GM21367 (cell line): ENCODE measurements around the gene APOH.

Source experiments
- ATAC-seq: cut with Tn5 transposase; IDR thresholded peaks from one replicate; pipeline ENCODE4 v1.9.1; 2021; ENCODE audit not compliant: unreplicated experiment

APOH gene

GRCh38 chr17:66198242-66198641, 31.0 kb downstream of the APOH start:
- no peak for ATAC-seq

- no peak for ATAC-seq
These were observed 36.9 kb downstream of the APOH start for GRCh38 chr17:66192378-66192687.

GRCh38 chr17:66191593-66192377, 37.4 kb downstream of the APOH start, which contains the start of gene CEP112:
Gene CEP112, minus strand, starts transcription at chr17:66192133.
- peak; percentile 67 for ATAC-seq

DNA sequence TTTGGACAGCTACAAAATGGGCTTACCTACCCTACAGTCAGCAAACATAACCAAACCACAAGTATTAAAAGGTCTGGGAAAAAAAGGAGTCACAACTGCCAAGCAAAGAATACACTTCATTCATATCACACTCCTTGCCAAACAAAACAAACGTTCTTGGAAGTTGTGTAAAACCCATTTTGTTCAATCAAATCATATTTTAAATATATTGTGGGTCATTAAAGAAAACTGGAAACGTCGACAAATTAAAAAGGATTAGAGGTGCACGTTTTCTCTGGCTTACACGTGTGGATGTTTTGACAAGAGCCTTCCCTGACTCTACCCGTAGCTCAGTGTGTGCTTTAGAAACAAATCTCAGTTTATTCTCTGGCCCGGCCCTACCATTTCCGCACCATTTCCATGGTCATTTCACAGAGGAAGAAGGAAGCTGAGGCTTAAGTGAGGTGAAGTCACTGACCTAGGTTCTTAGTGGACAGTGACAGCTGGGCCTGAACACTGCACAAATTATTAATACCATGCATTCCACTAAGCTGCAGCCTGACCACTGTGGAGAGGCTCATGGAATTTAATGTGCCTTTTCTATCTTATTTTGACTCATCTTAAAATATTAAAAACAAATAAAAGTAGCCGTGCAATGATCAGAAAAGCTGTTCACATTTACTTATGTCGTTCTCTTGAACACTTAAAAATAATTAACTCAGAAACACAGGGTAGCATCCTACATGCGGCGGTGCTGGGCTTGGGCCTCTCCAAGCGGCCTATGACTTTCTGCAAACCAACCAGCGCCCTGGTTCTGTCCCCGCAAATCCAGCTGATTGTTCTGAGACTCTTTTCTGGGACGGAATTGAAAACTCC, 38.2 kb downstream of the APOH start:
- no peak for ATAC-seq

DNA sequence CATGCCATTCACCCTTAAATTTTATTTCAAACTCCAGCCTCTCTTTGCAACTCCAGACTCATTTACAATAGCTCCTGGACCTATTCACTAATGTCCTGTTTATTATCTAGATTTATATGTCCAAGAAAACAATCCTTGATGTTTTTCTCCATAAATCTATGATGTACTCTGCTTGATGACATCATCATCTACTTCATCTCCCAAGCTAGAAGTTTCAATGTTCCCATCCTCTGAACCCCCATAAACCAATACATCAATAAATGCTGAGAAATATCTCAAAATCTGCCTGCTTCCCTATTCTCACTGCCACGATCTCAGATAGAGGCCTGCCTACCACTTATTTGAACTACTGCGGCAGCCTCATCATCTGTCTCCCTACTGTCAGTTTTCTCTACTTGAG, 41.5 kb downstream of the APOH start:
- ATAC-seq: no peak

DNA sequence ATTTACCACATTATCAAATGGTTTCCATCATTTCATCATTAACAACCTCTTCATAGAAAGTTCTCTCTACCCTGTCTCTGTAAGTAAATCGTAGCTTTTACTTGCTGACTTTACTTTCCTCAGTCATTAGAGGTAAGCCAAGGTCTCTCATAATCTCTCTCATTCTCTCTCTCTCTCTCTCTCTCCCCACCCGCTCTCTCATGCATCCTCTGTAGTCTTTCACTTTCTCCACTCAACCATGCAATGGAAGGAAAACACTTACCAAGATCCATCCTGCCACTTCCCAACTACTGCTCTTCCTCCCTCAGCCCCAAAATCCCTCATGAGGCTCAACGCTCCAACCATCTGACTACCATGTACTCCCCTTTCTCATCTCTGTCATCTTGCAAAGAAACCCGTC, 43.4 kb downstream of the APOH start:
- ATAC-seq: no peak

DNA sequence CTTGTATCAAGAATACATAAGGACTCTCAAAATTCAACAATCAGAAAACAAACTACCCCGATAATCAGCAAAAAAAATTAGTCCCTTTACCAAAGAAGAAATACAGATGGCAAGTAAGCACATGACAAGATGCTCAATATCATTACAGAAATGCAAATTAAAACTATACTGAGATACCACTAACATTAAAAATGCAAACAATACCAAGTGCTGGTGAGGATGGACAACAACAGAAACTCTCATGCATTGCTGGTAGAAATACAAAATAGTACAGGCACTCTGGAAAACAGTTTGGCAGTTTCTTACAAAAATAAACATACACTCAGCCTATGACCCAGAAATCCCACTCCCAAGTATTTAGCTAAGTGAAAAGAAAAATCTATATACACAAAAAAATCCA, 44.8 kb downstream of the APOH start:
- ATAC-seq: no peak

DNA sequence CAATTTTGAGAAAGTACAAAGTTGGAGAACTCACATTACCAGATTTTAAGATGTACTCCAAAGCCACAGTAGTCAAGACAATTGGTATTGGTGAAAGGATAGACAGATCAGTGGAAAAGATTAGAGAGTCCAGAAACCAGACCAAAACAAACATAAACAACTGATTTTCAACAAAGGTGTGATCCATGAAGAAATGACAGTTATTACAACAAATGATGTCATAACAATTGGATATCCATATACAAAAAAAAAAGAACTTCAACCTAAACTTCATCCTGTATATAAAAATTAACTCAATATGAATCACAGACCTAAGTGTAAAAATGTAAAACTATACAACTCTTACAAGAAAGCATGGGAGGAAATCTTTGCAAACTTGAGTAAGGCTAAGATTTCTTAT, 45.7 kb downstream of the APOH start:
- ATAC-seq: no peak

GRCh38 chr17:66178642-66179041, 50.6 kb downstream of the APOH start:
- ATAC-seq: no peak

DNA sequence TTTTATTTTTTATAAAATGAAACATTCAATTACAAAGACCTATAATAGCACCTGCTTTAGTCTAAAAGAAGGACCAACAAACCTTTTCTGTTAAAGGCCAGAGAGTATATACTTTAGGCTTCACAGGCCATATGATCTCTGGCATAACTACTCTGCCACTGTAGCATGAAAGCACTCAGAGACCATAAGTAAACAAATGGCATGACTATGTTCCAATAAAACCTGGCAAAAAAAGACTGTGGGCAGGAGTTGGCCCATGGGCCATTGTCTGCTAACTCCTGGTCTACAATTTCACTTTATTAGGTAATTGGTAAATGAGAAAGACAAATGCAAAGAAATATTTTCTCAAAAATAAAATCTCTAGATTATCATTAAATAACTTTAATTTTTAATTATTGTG, 52.2 kb downstream of the APOH start:
- ATAC-seq: no peak

- no peak for ATAC-seq
These were observed 53.3 kb downstream of the APOH start for GRCh38 chr17:66175892-66176291.

DNA sequence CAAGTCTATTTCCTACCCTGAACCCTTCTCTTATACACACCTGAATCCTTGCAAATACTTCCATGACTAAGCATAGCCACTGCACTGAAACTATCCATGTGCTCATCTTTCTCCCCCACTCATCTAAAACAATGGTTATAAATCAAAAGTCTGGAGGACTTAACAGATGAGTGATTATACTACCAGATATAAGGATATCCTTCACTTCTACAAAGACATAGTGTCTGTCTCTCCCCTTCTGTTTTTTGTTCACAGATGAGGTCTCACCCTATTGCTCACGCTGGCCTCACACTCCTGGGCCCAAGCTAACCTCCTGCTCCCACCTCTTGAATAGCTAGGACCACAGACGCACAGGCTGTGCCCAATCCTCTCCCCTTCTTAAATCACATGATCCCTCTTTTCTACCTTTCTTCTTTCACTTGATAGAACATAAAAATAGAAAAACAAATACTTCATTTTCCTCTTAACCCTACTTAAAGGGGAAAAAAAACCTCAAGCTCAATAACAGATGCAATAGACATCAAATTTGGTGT, 56.5 kb downstream of the APOH start:
- ATAC-seq: no peak

DNA sequence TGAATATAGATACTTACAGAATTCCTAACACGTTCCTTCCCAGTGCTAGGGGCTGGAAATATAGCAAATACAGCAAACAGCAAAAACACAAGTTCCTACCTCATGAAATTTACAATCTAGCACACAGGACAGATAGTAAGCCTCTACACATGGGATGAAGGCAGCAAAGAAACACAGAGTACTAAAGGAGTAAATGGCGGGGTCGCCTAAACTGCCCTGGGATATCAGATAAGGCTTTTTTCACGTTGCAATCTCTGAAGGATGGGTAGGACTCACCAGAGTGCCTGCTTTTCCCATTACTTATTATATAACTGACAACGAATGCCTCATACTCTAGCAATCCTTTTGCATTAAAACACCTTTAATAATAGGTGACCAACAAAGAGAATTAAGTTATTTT, 57.1 kb downstream of the APOH start:
- ATAC-seq: no peak

GRCh38 chr17:66171692-66172091, 57.5 kb downstream of the APOH start:
- no peak for ATAC-seq

- no peak for ATAC-seq
These were observed 58.0 kb downstream of the APOH start for GRCh38 chr17:66171172-66171571.

DNA sequence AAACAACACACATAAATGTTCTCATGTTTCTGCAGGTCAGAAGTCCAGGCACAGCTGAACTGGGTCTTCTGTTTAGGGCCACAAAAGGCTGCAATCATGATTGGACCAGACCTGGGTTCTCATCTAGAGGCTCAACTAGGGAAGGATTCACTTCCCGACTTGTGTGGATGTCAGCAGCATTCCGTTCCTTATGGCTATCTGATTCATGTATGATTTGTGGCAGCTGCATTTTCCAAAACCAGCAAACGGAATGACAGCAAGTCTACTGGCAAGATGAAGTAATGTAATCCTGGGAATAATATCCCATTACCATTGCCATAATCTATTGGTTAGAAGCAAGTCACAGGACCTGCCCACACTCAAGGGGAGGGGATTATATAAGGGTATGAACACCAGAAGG, 59.4 kb downstream of the APOH start:
- no peak for ATAC-seq

DNA sequence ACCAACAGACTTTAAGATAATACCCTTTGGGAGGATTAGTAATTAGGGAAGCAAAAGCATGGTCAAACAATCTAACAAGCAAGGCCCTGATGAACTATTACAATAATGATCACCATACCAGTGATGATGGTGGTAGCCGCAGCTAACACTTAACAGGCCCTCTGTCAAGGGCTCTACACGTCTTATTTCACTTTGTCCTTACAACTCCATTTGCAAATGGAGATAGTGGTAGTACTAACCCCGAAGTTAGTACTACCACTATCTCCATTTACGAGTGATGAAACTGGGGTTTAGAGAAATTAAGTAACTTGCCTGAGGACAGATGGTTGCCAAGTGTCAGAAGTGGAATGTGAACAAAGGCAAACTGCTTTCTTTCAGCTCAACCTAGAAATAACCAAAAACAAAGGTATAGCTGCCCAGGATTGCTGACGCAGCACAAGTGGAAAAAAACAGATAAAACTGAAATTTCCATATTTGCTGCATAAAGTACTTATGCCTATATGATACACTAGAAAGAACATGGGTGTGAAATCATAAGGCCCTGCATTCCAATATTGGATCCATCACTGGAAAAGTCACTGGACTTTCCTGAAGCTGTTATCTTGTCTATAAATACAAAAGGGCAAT, 61.9 kb downstream of the APOH start:
- ATAC-seq: no peak

GRCh38 chr17:66165537-66166123, 63.6 kb downstream of the APOH start:
- no peak for ATAC-seq
